ENCODE measurements around the gene RAD51B. TPM values are rescaled to one million over a fixed set of nuclear protein-coding genes. Genes with fewer than 3 reads are reported as not detected.

RAD51B gene
- total RNA-seq, 1 experiment from 2014 or later, result 29.9 TPM

GRCh38 chr14:68331991-68332390 lies 512.4 kb downstream of the RAD51B start:
- Histone ChIP-seq H3K27ac (no peak overlapping the region), H2AFZ (no peak overlapping the region), H3K79me2 (ENCODE audit: low read depth) (no peaks in the 10 kb centered on the region), H3K4me2 (no peak overlapping the region), H3K36me3 (ENCODE audit: low read depth) (no peaks in the 10 kb centered on the region; the same call in 1 of the 2 replicates), H3K27me3 (ENCODE audit: insufficient read depth, low read depth) (no peaks in the 10 kb centered on the region), H3K4me1 (replicated peaks; ENCODE audit: insufficient read depth) (no peaks in the 10 kb centered on the region), H3K9me2 (ENCODE audit: insufficient read depth) (no peaks in the 10 kb centered on the region), H3F3A (ENCODE audit: insufficient read depth, low read depth) (no peaks in the 10 kb centered on the region), H4K20me1 (ENCODE audit: insufficient read depth) (no peaks in the 10 kb centered on the region), H3K9me3 (ENCODE audit: insufficient read depth, low read depth) (no peaks in the 10 kb centered on the region), H3K4me3 (no peak overlapping the region)
- no peak for DNase-seq
- intact Hi-C loops (cut with micrococcal nuclease; ENCODE audit: unreplicated experiment), result no loop called here
- POLR2A ChIA-PET (ENCODE audit: unreplicated experiment), result interaction anchor here (0.5 kb wide), 1 partner anchor 14 kb away, joined by 5 read pairs; no protein-coding TSS in a partner anchor
- CTCF ChIA-PET, result interaction anchor here (0.6 kb wide), 1 partner anchor 719 kb away, joined by 3 read pairs; no protein-coding TSS in a partner anchor
- BruUV-seq (replicated peaks), result no TSS peak
- TF ChIP-seq EZH2 (IDR thresholded peaks at IDR 0.05; ENCODE audit: low read depth) (no peak), CTCF (conservative IDR thresholded peaks at IDR 0.05) (no peak)

GRCh38 chr14:68333262-68333661 lies 513.7 kb downstream of the RAD51B start:
- ChIA-PET POLR2A (ENCODE audit: unreplicated experiment) (no interaction called here), CTCF (no interaction called here)
- Histone ChIP-seq H3F3A (ENCODE audit: insufficient read depth, low read depth) (no peaks in the 10 kb centered on the region), H3K4me3 (no peak overlapping the region), H3K79me2 (ENCODE audit: low read depth) (no peaks in the 10 kb centered on the region), H3K9me3 (ENCODE audit: insufficient read depth, low read depth) (no peaks in the 10 kb centered on the region), H4K20me1 (ENCODE audit: insufficient read depth) (no peaks in the 10 kb centered on the region), H3K4me2 (no peak overlapping the region), H3K27ac (no peak overlapping the region), H3K9me2 (ENCODE audit: insufficient read depth) (no peaks in the 10 kb centered on the region), H3K4me1 (replicated peaks; ENCODE audit: insufficient read depth) (no peaks in the 10 kb centered on the region), H3K36me3 (ENCODE audit: low read depth) (no peaks in the 10 kb centered on the region; the same call in 1 of the 2 replicates), H3K27me3 (ENCODE audit: insufficient read depth, low read depth) (no peaks in the 10 kb centered on the region), H2AFZ (no peak overlapping the region)
- no TSS peak for BruUV-seq (replicated peaks)
- DNase-seq, result no peak
- TF ChIP-seq CTCF (conservative IDR thresholded peaks at IDR 0.05) (no peak), EZH2 (IDR thresholded peaks at IDR 0.05; ENCODE audit: low read depth) (no peak)
- intact Hi-C loops (cut with micrococcal nuclease; ENCODE audit: unreplicated experiment), result no loop called here

- ChIA-PET CTCF (no interaction called here), POLR2A (ENCODE audit: unreplicated experiment) (no interaction called here)
- no peaks in the 10 kb centered on the region for H3F3A ChIP-seq (ENCODE audit: insufficient read depth, low read depth)
- H3K79me2 ChIP-seq (ENCODE audit: low read depth), result no peaks in the 10 kb centered on the region
- no peaks in the 10 kb centered on the region; the same call in 1 of the 2 replicates for H3K36me3 ChIP-seq (ENCODE audit: low read depth)
- no peak overlapping the region for H3K4me3 ChIP-seq
- H3K4me2 ChIP-seq, result no peak overlapping the region
- no peak overlapping the region for H2AFZ ChIP-seq
- H3K9me3 ChIP-seq (ENCODE audit: insufficient read depth, low read depth), result no peaks in the 10 kb centered on the region
- DNase-seq, result no peak
- H3K27me3 ChIP-seq (ENCODE audit: insufficient read depth, low read depth), result no peaks in the 10 kb centered on the region
- TF ChIP-seq EZH2 (IDR thresholded peaks at IDR 0.05; ENCODE audit: low read depth), result no peak
- no peak for TF ChIP-seq CTCF (conservative IDR thresholded peaks at IDR 0.05)
- H3K27ac ChIP-seq, result no peak overlapping the region
- BruUV-seq (replicated peaks), result no TSS peak
- no peaks in the 10 kb centered on the region for H4K20me1 ChIP-seq (ENCODE audit: insufficient read depth)
- no peaks in the 10 kb centered on the region for H3K9me2 ChIP-seq (ENCODE audit: insufficient read depth)
- no peaks in the 10 kb centered on the region for H3K4me1 ChIP-seq (replicated peaks; ENCODE audit: insufficient read depth)
- intact Hi-C loops (cut with micrococcal nuclease; ENCODE audit: unreplicated experiment), result no loop called here
These were observed 515.7 kb downstream of the RAD51B start for GRCh38 chr14:68335312-68335711.
